ENCODE data around the gene THOC1. TPM values are rescaled to one million over a fixed set of nuclear protein-coding genes. Genes with fewer than 3 reads are reported as not detected.

The THOC1 gene
- total RNA-seq, 1 donor from 2014 or later, result 12.0 TPM

DNA sequence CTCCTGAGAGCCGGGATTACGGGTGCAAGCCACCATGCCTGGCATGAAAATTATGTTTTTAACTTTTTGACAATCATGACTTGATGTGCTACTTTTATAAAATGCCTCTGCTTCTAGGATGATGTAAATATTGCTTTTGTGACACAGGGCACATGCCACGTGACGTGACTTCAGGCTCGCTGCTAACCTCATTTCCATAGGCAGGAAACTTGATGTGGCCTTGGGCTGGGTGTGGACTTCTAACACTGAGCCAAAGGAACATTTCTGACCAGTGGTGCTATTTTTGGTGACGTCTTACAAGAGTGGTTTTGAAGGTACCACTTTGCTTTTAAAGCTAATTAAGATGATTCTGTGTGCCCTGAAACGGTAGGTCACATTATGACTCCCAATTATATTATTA, 34.2 kb upstream of the THOC1 start:
- Histone ChIP-seq H3K4me3 (no peak overlapping the region), H3K9me3 (no peaks in the 10 kb centered on the region), H3K36me3 (no peaks in the 10 kb centered on the region), H3K4me1 (no peaks in the 10 kb centered on the region), H3K27ac (no peak overlapping the region), H3K27me3 (no peaks in the 10 kb centered on the region)
- intact Hi-C loops (cut with DNase I), result no loop called here
- TF ChIP-seq, protein P1, sequence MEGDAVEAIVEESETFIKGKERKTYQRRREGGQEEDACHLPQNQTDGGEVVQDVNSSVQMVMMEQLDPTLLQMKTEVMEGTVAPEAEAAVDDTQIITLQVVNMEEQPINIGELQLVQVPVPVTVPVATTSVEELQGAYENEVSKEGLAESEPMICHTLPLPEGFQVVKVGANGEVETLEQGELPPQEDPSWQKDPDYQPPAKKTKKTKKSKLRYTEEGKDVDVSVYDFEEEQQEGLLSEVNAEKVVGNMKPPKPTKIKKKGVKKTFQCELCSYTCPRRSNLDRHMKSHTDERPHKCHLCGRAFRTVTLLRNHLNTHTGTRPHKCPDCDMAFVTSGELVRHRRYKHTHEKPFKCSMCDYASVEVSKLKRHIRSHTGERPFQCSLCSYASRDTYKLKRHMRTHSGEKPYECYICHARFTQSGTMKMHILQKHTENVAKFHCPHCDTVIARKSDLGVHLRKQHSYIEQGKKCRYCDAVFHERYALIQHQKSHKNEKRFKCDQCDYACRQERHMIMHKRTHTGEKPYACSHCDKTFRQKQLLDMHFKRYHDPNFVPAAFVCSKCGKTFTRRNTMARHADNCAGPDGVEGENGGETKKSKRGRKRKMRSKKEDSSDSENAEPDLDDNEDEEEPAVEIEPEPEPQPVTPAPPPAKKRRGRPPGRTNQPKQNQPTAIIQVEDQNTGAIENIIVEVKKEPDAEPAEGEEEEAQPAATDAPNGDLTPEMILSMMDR (IDR thresholded peaks at IDR 0.05), result no peak
- DNase-seq (ENCODE audit: low spot score in 2 of 2), result no peak

DNA sequence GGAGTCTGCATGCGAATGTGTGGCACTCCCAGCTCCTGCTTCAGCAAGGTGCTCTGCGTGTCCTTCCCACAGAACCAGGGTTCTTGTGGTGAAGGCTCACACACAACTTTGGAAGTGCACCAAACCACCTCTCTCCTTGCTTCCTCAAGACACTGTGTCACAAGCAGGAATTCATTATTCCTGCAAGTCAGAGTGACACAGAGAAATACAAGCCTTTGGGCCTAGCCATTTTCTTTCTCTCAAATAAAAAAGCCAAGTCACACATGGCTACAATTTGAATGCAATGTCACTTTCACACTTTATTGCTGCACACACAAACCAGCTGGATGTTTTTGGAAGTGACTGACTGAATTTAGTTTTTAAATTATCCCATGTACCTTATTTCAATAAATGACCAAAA, 30.1 kb upstream of the THOC1 start:
- no peak for DNase-seq (ENCODE audit: low spot score in 2 of 2)
- intact Hi-C loops (cut with DNase I), result no loop called here

DNA sequence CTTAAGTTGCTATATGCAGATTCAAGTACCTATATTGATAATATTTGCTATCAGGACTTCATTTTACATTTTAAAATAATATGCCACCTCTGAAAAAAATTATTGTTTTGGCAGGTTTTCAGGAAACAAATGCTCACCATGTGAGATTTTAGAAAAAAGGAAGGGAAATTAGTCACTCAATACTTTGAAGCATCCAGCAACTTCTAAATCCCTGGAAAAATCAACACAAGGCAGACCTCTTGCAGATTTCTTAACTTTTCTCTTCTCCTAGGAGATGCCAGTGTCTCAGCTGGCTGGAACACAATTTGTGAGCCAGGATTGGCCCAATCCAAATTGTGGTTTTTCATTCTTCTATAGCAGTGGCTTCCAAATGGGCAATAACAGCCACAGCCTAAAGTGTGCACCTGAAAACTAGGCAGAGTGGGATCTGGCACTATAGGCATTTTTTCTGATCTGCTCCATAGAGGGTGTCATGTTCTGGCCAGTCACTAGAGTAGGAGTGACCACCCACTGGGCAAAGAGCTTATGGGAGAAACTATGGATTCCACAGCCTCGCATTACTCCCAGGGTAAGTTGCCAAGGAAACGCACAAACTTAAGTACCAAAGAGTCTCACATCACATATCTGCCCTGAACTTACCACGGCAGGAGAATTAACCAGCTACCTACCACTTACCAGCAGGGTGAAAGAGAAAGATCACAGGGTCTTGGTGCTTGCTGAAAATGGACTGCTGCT, 28.1 kb upstream of the THOC1 start:
- no peak for DNase-seq (ENCODE audit: low spot score in 2 of 2)
- no peak overlapping the region for H3K4me3 ChIP-seq
- H3K4me1 ChIP-seq, result peaks cover 0 to 6% of the 10 kb centered on the region in 2 donors
- no peaks in the 10 kb centered on the region for H3K36me3 ChIP-seq
- H3K27me3 ChIP-seq, result no peaks in the 10 kb centered on the region
- intact Hi-C loops (cut with DNase I), result no loop called here
- peak overlapping the region in 1 of 2 donors; percentile 25 for H3K27ac ChIP-seq
- no peaks in the 10 kb centered on the region for H3K9me3 ChIP-seq
- TF ChIP-seq, protein P1 (IDR thresholded peaks at IDR 0.05), result no peak

More for the DNA sequence above, 30.1 kb upstream of the THOC1 start:
- H3K4me3 ChIP-seq, result no peak overlapping the region
- no peaks in the 10 kb centered on the region for H3K9me3 ChIP-seq
- no peaks in the 10 kb centered on the region for H3K27me3 ChIP-seq
- TF ChIP-seq, protein P1 (IDR thresholded peaks at IDR 0.05), result no peak
- H3K27ac ChIP-seq, result no peak overlapping the region
- peaks cover 0 to 6% of the 10 kb centered on the region in 2 donors for H3K4me1 ChIP-seq
- no peaks in the 10 kb centered on the region for H3K36me3 ChIP-seq

DNA sequence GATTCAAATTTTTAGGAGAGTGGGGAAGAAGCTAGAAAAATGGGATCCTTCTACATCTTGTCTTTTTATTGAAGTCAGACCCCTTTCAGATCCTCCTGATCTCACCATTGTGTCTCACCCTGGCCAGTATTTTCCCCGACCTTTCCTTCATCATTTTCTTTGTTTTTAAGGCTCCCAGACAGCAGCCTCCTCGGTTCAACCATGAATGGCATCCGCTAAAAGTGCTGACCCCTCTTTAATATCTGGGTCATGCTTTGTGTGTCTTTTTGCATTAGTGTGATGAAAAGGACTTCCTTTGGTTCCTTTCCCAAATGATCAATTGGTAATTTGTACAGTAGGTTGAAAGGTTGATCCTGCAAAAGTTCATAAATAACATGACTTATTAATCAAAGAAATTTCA, 26.7 kb upstream of the THOC1 start:
- H3K27me3 ChIP-seq, result no peaks in the 10 kb centered on the region
- H3K4me3 ChIP-seq, result no peak overlapping the region
- intact Hi-C loops (cut with DNase I), result no loop called here
- H3K9me3 ChIP-seq, result no peaks in the 10 kb centered on the region
- H3K27ac ChIP-seq, result no peak overlapping the region
- no peaks in the 10 kb centered on the region for H3K36me3 ChIP-seq
- no peak for DNase-seq (ENCODE audit: low spot score in 2 of 2)
- TF ChIP-seq, protein P1 (IDR thresholded peaks at IDR 0.05), result no peak
- peaks cover 0 to 6% of the 10 kb centered on the region in 2 donors for H3K4me1 ChIP-seq

DNA sequence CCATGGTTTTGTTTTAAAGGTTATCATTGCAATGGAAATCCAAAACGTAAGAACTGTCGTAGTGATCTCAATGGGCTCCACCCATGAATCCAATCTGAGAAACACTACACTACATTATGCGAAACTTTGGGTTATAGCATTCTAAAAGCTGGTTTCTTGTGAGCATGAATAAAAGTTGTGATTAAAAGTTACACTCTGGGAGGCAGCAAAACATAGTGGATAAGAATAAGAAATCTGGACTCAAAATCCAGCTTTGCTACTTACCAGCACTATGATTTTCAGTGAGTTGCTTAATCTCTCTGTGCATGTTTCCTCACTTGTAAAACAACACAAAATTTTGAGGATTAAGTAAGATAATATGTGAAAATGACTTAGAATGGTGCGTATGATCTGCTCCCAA, 25.7 kb upstream of the THOC1 start:
- Histone ChIP-seq H3K27me3 (no peaks in the 10 kb centered on the region), H3K9me3 (no peaks in the 10 kb centered on the region), H3K4me3 (no peak overlapping the region), H3K4me1 (peaks cover 0 to 6% of the 10 kb centered on the region in 2 donors), H3K27ac (no peak overlapping the region), H3K36me3 (no peaks in the 10 kb centered on the region)
- TF ChIP-seq, protein P1 (IDR thresholded peaks at IDR 0.05), result peak in 1 of 3 experiments; percentile 17
- intact Hi-C loops (cut with DNase I), result no loop called here
- no peak for DNase-seq (ENCODE audit: low spot score in 2 of 2)

Data from ascending aorta (tissue), 2 donors.